Fibroblast of mammary gland (primary cell): ENCODE results near the gene CNTN5.
A peak's percentile ranks its signal among the peaks of the same experiment; 100 is the strongest.

ENCODE experiments used
- DNase-seq: peaks from one replicate; pipeline ENCODE4 v3.0.0-alpha.2; 2010; ENCODE audit warnings: low read depth
- H3K4me3 ChIP-seq: 2 replicates; pipeline ENCODE4 v1.5.1; 2011; ENCODE audit warnings: low read depth, mild to moderate bottlenecking, low read length, moderate library complexity; ENCODE audit not compliant: control insufficient read depth
- CTCF ChIP-seq: conservative IDR thresholded peaks from 2 replicates; pipeline ENCODE4 v1.5.1; 2011; ENCODE audit warnings: low read depth, low read length, inconsistent platforms; ENCODE audit not compliant: control insufficient read depth, insufficient read depth

The CNTN5 gene

GRCh38 chr11:99325847-99326246, 305.1 kb downstream of the CNTN5 start:
- no peak for TF ChIP-seq CTCF
- H3K4me3 ChIP-seq, result no peak overlapping the region
- peak; percentile 90 for DNase-seq

GRCh38 chr11:99327066-99327465, 306.3 kb downstream of the CNTN5 start:
- H3K4me3 ChIP-seq, result no peak overlapping the region
- DNase-seq, result no peak
- TF ChIP-seq CTCF, result no peak

- no peak for TF ChIP-seq CTCF
- DNase-seq, result no peak
- no peak overlapping the region for H3K4me3 ChIP-seq
Observed at GRCh38 chr11:99327527-99327926, 306.8 kb downstream of the CNTN5 start.

- H3K4me3 ChIP-seq, result no peak overlapping the region
- TF ChIP-seq CTCF, result no peak
- DNase-seq, result no peak
Observed at GRCh38 chr11:99333621-99334020, 312.9 kb downstream of the CNTN5 start.

GRCh38 chr11:99343117-99343516, 322.4 kb downstream of the CNTN5 start:
- no peak overlapping the region for H3K4me3 ChIP-seq
- no peak for TF ChIP-seq CTCF
- no peak for DNase-seq

- no peak overlapping the region for H3K4me3 ChIP-seq
- TF ChIP-seq CTCF, result no peak
- DNase-seq, result no peak
Observed at GRCh38 chr11:99349151-99349673, 328.5 kb downstream of the CNTN5 start.

- H3K4me3 ChIP-seq, result no peak overlapping the region
- peak; percentile 5 for DNase-seq
- no peak for TF ChIP-seq CTCF
Observed at GRCh38 chr11:99351624-99352023, 330.9 kb downstream of the CNTN5 start.
